OCI-LY1 (cell line): ENCODE data around the gene CALHM2.

Experiments used
- CTCF ChIP-seq: fragments of 200-600 bp; sonication (generic), shearing (Covaris generic); IDR thresholded peaks from 2 replicates; pipeline ENCODE4 v1.5.1; 2017; ENCODE audit warnings: mild to moderate bottlenecking, antibody characterized with exemption, low read length, moderate library complexity, mixed read lengths
- EZH2 ChIP-seq: fragments of 200-600 bp; sonication (generic), shearing (Covaris generic); IDR thresholded peaks from 2 replicates; pipeline ENCODE4 v1.8.0; 2017; ENCODE audit warnings: borderline replicate concordance, mixed run types, mild to moderate bottlenecking, antibody characterized with exemption, low read length, moderate library complexity, mixed read lengths

GRCh38 chr10:103429647-103430046 is 22.5 kb downstream of the CALHM2 start:
- TF ChIP-seq CTCF (no peak), EZH2 (no peak)
